Natural killer cell (primary cell): ENCODE measurements around the gene ZNF787. TPM values are rescaled to one million over a fixed set of nuclear protein-coding genes. Genes with fewer than 3 reads are reported as not detected.

Experiments used
- ATAC-seq, 3 donors: fragments of 150-1000 bp in 2 of 3; fragments of 200-7000 bp in 1 of 3; cut with Tn5 transposase; 1 replicate in 1 of 3; 2 replicates in 2 of 3; pipeline ENCODE4 v1.10.0; 2021; ENCODE audit warnings: mild to moderate bottlenecking in 2 of 3, moderate library complexity in 2 of 3
- DNase-seq, 2 donors: peaks; one replicate each; pipeline versions ENCODE4 v3.0.0 to v3.0.0-alpha.2; 2013 to 2021; ENCODE audit warnings: mixed read lengths in 1 of 2
- H3K27ac ChIP-seq: one replicate; pipeline ENCODE4 v1.5.1; 2013; ENCODE audit warnings: mild to moderate bottlenecking, low read length
- H3K27me3 ChIP-seq: one replicate; pipeline ENCODE4 v1.6.1; 2013; ENCODE audit warnings: low read length; ENCODE audit not compliant: control insufficient read depth, insufficient read depth
- H3K36me3 ChIP-seq: one replicate; pipeline ENCODE4 v1.6.1; 2013; ENCODE audit warnings: low read length; ENCODE audit not compliant: control insufficient read depth, insufficient read depth
- H3K4me1 ChIP-seq: one replicate; pipeline ENCODE4 v1.6.1; 2013; ENCODE audit warnings: low read length; ENCODE audit not compliant: control insufficient read depth, insufficient read depth
- H3K4me3 ChIP-seq: one replicate; pipeline ENCODE4 v1.5.1; 2013; ENCODE audit warnings: low read length
- H3K9me3 ChIP-seq: one replicate; pipeline ENCODE4 v1.6.1; 2013; ENCODE audit warnings: low read length; ENCODE audit not compliant: control insufficient read depth, insufficient read depth
- H3K27ac Mint-ChIP-seq, 2 donors: one replicate each; pipeline ENCODE4 v1.8.0; 2022; ENCODE audit warnings: mild to moderate bottlenecking in 2 of 2, mixed read lengths in 2 of 2, moderate library complexity in 1 of 2
- H3K27me3 Mint-ChIP-seq, 2 donors: one replicate each; pipeline ENCODE4 v1.8.0; 2022; ENCODE audit warnings: low read depth in 2 of 2, mixed read lengths in 2 of 2
- H3K36me3 Mint-ChIP-seq: one replicate; pipeline ENCODE4 v1.8.0; 2022; ENCODE audit warnings: mixed read lengths
- H3K4me1 Mint-ChIP-seq, 2 donors: one replicate each; pipeline ENCODE4 v1.8.0; 2022; ENCODE audit warnings: mixed read lengths in 2 of 2
- H3K4me3 Mint-ChIP-seq: one replicate; pipeline ENCODE4 v1.8.0; 2022; ENCODE audit warnings: mild to moderate bottlenecking, moderate library complexity, mixed read lengths
- H3K9me3 Mint-ChIP-seq, 2 donors: one replicate each; pipeline ENCODE4 v1.8.0; 2022; ENCODE audit warnings: mixed read lengths in 2 of 2
- WGBS: methylation state at CpG from one replicate; pipeline ENCODE4 v1.1.7; 2013; ENCODE audit warnings: missing lambda C conversion rate; ENCODE audit not compliant: insufficient coverage; 5-methylcytosine and 5-hydroxymethylcytosine counted together
- intact Hi-C: fragments of 100-400 bp; cut with micrococcal nuclease; formaldehyde crosslinking; loops from one replicate; pipeline ENCODE4 v1.14.2; 2022
- total RNA-seq, 4 donors: library from RNA; stranded (reverse); fragments of 120-200 nt in 1 of 4; gene quantifications; one replicate each; pipeline versions ENCODE4 v1.2.3 to v1.2.4, GENCODE V29; 2013 to 2022
- TF ChIP-seq, protein P1 (sequence below): fragments of 200-600 bp; IDR thresholded peaks from one replicate; pipeline ENCODE4 v1.8.0; 2022; ENCODE audit warnings: antibody characterized with exemption

Gene ZNF787
- total RNA-seq, 3 donors from 2014 or later (not counting 1 experiment from before 2014, with no cell fraction given), result 23.9 to 42.0 (median 36.9) TPM

GRCh38 chr19:56116606-56117005 is 4.5 kb downstream of the ZNF787 start:
- intact Hi-C loops, result no loop called here

DNA sequence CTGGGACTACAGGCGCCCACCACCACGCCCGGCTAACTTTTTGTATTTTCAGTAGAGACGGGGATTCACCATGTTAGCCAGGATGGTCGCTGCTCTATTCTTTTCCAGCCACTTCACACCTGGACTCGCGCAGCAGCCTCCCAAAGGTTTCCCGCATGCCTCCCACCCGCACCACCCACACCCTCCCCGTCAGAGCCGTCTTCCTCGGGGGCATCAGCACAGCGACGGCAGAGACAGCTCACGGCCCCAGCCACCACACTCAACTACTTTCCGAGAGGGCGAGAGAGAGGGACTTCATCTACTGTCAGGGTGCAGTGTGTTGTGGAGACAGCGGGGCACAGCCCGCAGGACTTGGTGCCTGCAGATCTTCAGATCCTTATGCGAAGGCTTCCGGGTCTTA is 5.6 kb downstream of the ZNF787 start:
- H3K9me3 ChIP-seq, result no peaks in the 10 kb centered on the region
- Mint-ChIP-seq H3K4me1 (peaks cover 55 to 66% of the 10 kb centered on the region in 2 donors), H3K27me3 (no peaks in the 10 kb centered on the region), H3K9me3 (no peaks in the 10 kb centered on the region), H3K4me3 (no peak overlapping the region), H3K36me3 (no peaks in the 10 kb centered on the region), H3K27ac (peak overlapping the region in 1 of 2 donors; percentile 78)
- no peak overlapping the region for H3K4me3 ChIP-seq
- ATAC-seq, result no peak
- TF ChIP-seq, protein P1, sequence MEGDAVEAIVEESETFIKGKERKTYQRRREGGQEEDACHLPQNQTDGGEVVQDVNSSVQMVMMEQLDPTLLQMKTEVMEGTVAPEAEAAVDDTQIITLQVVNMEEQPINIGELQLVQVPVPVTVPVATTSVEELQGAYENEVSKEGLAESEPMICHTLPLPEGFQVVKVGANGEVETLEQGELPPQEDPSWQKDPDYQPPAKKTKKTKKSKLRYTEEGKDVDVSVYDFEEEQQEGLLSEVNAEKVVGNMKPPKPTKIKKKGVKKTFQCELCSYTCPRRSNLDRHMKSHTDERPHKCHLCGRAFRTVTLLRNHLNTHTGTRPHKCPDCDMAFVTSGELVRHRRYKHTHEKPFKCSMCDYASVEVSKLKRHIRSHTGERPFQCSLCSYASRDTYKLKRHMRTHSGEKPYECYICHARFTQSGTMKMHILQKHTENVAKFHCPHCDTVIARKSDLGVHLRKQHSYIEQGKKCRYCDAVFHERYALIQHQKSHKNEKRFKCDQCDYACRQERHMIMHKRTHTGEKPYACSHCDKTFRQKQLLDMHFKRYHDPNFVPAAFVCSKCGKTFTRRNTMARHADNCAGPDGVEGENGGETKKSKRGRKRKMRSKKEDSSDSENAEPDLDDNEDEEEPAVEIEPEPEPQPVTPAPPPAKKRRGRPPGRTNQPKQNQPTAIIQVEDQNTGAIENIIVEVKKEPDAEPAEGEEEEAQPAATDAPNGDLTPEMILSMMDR, result no peak
- no peaks in the 10 kb centered on the region for H3K27me3 ChIP-seq
- WGBS, result 97% methylated on average over 21 of the region's 21 CpGs
- no peak overlapping the region for H3K27ac ChIP-seq
- intact Hi-C loops, result no loop called here
- no peak for DNase-seq
- H3K4me1 ChIP-seq, result peaks cover 72% of the 10 kb centered on the region
- no peaks in the 10 kb centered on the region for H3K36me3 ChIP-seq

More at GRCh38 chr19:56116606-56117005, 4.5 kb downstream of the ZNF787 start:
- Mint-ChIP-seq H3K4me3 (peak overlapping the region; percentile 9), H3K27ac (peak overlapping the region; percentile 58 to 65), H3K36me3 (no peaks in the 10 kb centered on the region), H3K4me1 (peaks cover 50 to 68% of the 10 kb centered on the region in 2 donors), H3K27me3 (no peaks in the 10 kb centered on the region), H3K9me3 (no peaks in the 10 kb centered on the region)
- ATAC-seq, result no peak
- Histone ChIP-seq H3K4me3 (no peak overlapping the region), H3K27ac (no peak overlapping the region), H3K27me3 (no peaks in the 10 kb centered on the region), H3K4me1 (peaks cover 63% of the 10 kb centered on the region), H3K36me3 (no peaks in the 10 kb centered on the region), H3K9me3 (no peaks in the 10 kb centered on the region)
- 93% methylated on average over 6 of the region's 6 CpGs for WGBS
- DNase-seq, result no peak
- TF ChIP-seq, protein P1, result no peak

DNA sequence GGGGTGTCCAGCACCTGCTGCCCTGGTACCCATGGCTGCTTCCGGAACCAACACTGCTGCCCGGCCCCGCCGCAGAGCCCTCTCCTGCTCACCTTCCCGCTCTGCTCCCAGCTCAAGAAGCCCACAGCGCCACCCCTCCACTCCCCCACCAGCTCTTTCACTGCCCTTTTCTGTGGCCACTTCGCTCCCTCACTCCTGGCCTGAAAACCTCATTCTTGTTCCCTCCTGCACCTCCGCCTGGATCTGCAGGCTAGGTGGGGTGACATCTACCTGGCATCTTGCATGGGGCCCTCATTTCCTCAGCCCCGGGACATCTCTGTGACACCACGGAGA is 6.4 kb downstream of the ZNF787 start:
- no peak for DNase-seq
- H3K4me3 Mint-ChIP-seq, result peak overlapping the region; percentile 52
- H3K27me3 Mint-ChIP-seq, result no peaks in the 10 kb centered on the region
- peaks cover 48 to 59% of the 10 kb centered on the region in 2 donors for H3K4me1 Mint-ChIP-seq
- Histone ChIP-seq H3K4me1 (peaks cover 72% of the 10 kb centered on the region), H3K4me3 (no peak overlapping the region), H3K27me3 (no peaks in the 10 kb centered on the region), H3K9me3 (no peaks in the 10 kb centered on the region), H3K27ac (no peak overlapping the region), H3K36me3 (no peaks in the 10 kb centered on the region)
- H3K36me3 Mint-ChIP-seq, result no peaks in the 10 kb centered on the region
- intact Hi-C loops, result no loop called here
- peak overlapping the region; percentile 78 to 85 for H3K27ac Mint-ChIP-seq
- ATAC-seq, result no peak
- TF ChIP-seq, protein P1, result no peak
- WGBS, result 81% methylated on average over 10 of the region's 10 CpGs
- no peaks in the 10 kb centered on the region for H3K9me3 Mint-ChIP-seq

- H3K36me3 Mint-ChIP-seq, result no peaks in the 10 kb centered on the region
- H3K9me3 ChIP-seq, result no peaks in the 10 kb centered on the region
- WGBS, result 83% methylated on average over 19 of the region's 19 CpGs
- H3K27me3 Mint-ChIP-seq, result no peaks in the 10 kb centered on the region
- DNase-seq (no peak), ATAC-seq (no peak)
- peak overlapping the region; percentile 78 to 85 for H3K27ac Mint-ChIP-seq
- H3K4me1 Mint-ChIP-seq, result peaks cover 43 to 53% of the 10 kb centered on the region in 2 donors
- H3K4me3 ChIP-seq, result no peak overlapping the region
- TF ChIP-seq, protein P1, result no peak
- H3K27ac ChIP-seq, result no peak overlapping the region
- intact Hi-C loops, result no loop called here
- peak overlapping the region; percentile 52 for H3K4me3 Mint-ChIP-seq
- H3K27me3 ChIP-seq, result no peaks in the 10 kb centered on the region
- H3K9me3 Mint-ChIP-seq, result no peaks in the 10 kb centered on the region
- H3K4me1 ChIP-seq, result peaks cover 72% of the 10 kb centered on the region
- H3K36me3 ChIP-seq, result no peaks in the 10 kb centered on the region
Observed at GRCh38 chr19:56114051-56114777, 6.9 kb downstream of the ZNF787 start.
